Activated CD4-positive, alpha-beta T cell treated with anti-CD3 and anti-CD28 coated beads for 1 hour (primary cell): ENCODE measurements around the gene MINK1.

Experiments
- DNase-seq: peaks from one replicate; pipeline ENCODE4 v3.0.0-alpha.2; 2020

The MINK1 gene

DNA sequence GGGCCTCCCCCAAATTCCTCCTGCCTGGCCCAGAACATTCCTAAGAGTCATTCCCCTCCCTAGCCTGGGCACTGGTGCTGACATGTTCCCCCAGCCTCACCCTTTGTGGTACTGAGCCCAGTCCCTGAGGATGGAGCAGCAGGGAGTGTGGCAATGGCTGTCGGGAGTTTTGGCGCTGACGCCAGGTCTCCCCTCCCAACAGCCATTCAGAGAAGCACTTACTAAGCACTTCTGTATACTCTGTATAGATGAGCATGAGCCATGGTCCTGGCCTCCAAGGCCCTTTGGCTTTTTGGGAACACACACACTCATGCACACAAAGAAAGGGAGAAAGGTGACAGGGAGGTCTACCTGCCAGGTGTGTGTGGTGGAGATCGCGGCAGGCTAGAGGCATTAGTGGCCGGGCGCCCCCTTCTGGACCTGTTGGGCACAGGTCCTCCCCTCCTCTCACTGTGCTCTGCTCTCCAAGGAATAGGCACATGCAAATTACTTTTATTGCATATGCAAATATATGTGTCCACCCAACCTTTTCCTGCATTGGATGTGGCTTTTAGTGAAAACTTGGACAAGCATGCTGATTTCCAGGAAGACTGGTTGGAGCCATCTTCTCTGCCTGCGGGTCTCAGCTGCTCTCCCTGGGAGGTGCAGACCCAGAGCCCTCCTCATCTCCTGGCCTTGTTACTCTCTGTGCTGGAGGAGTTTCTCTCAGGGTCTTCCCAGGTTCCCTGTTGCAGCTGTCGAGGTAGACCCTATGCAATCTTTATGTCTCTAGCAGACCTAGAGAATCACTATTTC is 48.8 kb downstream of the MINK1 start:
- DNase-seq = peak; percentile 52

DNA sequence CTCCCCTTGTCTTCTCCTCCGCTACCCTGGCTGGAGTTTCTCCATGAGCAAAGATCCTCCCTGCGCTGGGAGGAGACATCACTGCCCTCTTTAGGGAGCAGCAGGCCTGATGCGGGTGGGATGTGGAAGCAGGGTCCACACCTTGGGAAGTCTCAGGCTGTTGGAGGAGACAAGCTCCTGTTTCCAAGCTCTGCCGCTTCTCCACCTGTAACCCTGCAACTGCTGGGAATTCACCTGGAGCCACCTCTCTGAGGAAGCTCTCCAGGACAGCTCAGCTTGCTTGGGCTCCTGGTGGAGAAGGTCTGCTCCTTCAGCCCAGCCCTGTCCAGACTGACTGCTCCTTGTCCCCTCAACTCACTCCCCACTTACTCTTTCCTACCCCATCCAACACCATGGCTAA is 51.3 kb downstream of the MINK1 start:
- DNase-seq = no peak

DNA sequence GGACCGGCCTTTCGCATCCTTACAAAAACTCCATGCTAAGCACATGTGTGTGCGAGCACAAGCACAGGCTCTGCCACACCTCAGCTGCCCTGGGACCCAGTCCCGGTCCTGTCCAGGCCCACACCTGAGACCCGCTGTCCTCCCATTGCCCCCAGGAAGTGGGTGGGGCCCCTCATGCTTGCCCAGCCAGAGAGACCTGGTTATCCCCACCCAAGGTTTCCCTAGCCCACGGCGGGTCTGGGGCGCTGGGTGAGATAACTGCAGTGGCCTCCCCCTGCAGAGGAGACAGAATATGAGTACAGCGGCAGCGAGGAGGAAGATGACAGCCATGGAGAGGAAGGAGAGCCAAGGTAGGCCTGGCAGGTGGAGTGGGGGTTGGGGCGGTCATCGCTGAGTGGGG is 53.7 kb downstream of the MINK1 start:
- DNase-seq = no peak

DNA sequence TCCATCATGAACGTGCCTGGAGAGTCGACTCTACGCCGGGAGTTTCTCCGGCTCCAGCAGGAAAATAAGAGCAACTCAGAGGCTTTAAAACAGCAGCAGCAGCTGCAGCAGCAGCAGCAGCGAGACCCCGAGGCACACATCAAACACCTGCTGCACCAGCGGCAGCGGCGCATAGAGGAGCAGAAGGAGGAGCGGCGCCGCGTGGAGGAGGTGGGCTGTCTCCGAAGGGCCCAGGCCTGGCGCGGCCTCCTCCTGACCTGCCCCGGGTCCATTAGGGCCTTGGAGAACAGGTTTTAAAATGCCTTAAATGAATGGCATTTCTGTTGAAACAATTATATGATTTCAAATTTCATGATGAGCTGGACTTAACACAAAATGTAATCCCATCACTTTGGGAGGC is 54.4 kb downstream of the MINK1 start:
- DNase-seq = no peak

DNA sequence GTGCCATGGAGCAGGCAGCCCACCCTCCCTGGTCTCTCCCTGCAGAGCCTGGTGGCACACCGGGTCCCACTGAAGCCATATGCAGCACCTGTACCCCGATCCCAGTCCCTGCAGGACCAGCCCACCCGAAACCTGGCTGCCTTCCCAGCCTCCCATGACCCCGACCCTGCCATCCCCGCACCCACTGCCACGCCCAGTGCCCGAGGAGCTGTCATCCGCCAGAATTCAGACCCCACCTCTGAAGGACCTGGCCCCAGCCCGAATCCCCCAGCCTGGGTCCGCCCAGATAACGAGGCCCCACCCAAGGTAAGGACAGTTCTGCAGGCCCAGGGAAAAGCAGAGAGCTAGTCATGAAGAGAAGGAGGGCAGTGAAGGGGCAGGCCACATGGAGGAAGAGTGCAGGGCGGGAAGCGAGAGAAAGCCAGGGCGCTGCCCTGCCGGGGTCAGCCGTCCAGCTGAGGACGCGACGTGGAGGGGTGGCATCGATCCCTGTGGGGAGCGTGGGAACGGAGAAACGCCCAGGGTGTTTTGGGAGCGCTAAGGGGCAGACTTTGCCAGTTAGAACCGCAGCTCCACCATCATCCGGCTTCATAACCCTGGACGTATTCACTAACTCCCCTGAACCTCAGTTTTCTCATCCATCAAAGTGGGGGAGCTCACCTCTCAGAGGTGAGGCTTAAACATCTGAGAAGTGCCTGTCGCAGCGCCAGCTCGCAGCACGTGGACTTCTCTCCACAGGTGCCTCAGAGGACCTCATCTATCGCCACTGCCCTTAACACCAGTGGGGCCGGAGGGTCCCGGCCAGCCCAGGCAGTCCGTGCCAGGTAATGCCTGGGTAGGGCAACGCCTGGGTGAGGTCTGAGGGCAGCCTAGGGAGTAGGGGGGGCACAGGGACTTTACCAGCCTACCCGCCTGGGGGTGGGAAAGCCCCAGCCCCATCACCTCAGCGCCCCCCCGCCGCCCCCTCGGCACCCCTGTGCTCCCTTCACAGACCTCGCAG is 58.6 kb downstream of the MINK1 start:
- DNase-seq = no peak

DNA sequence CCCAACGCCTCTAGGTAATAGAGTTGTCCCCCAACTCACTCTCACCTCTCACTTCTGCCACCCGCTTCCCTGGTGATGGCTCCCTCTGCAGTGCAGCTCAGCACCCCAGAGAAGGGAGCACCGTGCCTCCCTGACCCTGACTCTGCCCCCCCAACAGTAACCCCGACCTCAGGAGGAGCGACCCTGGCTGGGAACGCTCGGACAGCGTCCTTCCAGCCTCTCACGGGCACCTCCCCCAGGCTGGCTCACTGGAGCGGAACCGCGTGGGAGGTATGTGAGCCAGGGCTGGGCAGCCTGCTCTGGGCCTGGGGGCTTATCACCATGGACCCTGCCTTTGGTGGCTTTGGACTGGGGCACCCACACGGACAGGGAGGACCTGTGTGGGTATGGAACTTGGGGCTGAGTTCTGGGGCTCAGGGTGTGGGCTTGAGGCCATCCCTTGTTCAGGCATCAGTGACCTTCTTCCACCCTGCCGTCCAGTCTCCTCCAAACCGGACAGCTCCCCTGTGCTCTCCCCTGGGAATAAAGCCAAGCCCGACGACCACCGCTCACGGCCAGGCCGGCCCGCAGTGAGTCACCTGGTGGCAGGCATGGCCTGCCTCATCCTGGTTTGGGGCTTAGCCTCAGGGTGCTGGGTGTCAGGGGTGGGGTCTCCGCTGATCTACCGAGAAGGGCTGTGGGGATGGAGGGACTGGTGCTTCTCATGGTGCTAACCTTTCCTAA is 59.5 kb downstream of the MINK1 start:
- no peak for DNase-seq

DNA sequence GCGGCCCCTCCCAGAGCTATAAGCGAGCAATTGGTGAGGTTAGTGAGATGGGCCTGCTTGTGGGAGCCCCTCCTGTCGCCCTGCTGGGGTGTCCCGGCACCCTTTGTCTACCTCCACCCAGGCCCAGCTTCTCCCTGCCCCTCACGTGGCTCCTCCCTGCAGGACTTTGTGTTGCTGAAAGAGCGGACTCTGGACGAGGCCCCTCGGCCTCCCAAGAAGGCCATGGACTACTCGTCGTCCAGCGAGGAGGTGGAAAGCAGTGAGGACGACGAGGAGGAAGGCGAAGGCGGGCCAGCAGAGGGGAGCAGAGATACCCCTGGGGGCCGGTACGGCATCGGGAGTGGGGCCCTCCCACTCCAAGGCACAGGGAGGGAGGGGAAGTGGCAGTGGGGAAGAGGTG is 60.1 kb downstream of the MINK1 start:
- DNase-seq = no peak

DNA sequence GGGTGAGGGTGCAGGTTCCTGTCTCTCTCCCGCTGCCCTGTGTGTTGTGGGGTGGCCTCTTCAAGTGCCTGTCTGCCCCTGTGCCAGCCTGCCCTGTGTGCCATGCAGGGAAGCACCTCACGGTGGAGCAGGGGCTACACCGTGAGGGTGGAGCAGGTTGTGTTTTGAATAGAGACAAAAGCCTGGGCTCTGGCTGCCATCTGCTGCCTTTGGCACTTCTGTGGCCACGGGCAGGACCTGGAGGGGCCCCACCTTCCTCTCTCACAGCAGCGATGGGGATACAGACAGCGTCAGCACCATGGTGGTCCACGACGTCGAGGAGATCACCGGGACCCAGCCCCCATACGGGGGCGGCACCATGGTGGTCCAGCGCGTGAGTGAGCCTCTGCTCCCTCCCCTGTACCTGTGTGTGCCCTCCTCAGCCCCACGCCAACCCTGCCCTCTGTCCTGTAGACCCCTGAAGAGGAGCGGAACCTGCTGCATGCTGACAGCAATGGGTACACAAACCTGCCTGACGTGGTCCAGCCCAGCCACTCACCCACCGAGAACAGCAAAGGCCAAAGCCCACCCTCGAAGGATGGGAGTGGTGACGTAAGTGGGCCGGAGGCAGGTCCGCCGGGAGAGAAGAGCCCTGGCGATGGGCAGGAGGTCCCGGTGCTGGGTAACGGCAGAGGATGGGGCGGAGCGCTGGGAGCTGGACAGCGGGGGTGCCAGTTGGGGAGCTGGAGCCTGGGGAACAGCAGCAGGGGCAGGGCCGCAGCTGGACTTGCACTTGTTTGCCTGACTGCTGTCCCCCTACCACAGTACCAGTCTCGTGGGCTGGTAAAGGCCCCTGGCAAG is 60.8 kb downstream of the MINK1 start:
- no peak for DNase-seq

DNA sequence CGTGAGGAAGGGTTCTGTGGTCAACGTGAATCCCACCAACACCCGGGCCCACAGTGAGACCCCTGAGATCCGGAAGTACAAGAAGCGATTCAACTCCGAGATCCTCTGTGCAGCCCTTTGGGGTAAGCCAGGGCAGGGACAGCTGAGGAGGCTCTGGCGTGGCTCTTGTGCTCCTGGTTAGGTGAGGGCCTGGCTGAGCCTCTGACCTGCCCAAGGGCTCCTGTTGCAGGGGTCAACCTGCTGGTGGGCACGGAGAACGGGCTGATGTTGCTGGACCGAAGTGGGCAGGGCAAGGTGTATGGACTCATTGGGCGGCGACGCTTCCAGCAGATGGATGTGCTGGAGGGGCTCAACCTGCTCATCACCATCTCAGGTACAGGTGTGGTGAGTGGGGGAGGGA is 62.0 kb downstream of the MINK1 start:
- no peak for DNase-seq

DNA sequence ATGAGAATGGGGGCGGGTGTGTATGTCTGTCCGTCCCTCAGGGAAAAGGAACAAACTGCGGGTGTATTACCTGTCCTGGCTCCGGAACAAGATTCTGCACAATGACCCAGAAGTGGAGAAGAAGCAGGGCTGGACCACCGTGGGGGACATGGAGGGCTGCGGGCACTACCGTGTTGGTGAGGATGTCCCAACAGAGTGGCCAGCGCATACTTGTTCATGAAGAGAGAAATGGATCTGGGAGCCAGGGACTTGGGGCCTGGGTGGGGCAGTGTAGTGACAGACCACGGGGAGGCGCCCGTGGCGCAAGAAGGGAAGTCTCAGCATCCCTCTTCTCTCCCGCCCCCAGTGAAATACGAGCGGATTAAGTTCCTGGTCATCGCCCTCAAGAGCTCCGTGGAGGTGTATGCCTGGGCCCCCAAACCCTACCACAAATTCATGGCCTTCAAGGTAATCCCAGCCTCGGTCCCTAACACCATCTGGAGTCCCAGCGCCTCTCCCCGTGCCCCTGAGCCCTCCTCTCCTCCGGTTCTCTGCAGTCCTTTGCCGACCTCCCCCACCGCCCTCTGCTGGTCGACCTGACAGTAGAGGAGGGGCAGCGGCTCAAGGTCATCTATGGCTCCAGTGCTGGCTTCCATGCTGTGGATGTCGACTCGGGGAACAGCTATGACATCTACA is 62.7 kb downstream of the MINK1 start:
- DNase-seq = no peak

DNA sequence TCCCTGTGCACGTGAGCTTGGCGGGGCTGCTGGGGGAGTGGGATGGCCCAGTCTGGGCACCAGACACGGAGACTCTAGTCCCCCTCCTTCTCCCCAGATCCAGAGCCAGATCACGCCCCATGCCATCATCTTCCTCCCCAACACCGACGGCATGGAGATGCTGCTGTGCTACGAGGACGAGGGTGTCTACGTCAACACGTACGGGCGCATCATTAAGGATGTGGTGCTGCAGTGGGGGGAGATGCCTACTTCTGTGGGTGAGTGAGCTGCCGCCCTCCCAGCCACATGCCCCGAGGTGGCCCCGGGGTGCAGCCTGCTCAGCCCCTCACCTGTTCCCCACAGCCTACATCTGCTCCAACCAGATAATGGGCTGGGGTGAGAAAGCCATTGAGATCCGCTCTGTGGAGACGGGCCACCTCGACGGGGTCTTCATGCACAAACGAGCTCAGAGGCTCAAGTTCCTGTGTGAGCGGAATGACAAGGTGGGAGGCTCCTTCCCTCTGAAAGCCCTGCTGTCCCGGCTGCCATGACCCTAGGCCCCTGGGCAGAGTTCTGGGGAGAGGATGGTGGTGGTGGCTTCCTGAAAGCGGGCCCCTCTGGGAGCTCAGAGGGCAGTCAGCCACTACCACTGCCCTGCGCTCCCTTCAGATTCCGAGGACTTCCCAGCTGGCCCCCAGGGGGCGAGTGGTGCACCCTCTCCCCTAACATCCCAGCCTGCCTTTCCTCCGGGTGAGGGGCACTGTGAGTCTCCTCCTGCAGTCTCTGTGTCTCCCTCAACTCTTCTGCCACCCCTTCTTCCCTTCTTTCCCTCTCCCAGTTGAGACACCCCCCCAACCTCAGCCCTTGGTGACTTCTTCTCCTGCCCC is 63.4 kb downstream of the MINK1 start:
- DNase-seq = no peak

DNA sequence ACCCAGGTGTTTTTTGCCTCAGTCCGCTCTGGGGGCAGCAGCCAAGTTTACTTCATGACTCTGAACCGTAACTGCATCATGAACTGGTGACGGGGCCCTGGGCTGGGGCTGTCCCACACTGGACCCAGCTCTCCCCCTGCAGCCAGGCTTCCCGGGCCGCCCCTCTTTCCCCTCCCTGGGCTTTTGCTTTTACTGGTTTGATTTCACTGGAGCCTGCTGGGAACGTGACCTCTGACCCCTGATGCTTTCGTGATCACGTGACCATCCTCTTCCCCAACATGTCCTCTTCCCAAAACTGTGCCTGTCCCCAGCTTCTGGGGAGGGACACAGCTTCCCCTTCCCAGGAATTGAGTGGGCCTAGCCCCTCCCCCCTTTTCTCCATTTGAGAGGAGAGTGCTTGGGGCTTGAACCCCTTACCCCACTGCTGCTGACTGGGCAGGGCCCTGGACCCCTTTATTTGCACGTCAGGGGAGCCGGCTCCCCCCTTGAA is 64.1 kb downstream of the MINK1 start:
- DNase-seq = no peak

DNA sequence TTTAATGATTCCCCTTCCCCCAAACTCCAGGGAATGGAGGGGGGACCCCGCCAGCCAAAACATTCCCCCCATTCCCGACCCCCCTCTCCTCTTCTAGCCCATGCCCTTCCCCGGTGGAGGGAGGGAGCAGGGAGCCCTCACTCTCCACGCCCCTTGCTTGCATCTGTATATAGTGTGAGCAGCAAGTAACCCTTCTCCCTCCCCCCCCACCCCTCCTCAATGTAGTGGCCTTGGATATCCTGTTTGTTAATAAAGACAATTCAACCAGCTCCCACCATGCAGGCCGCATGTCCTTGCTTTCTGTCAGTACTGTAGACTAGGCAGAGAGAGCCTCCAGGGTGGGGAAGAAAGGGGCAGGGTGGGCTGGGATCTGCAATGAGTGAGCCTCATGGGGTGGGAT is 64.6 kb downstream of the MINK1 start:
- DNase-seq = no peak

DNA sequence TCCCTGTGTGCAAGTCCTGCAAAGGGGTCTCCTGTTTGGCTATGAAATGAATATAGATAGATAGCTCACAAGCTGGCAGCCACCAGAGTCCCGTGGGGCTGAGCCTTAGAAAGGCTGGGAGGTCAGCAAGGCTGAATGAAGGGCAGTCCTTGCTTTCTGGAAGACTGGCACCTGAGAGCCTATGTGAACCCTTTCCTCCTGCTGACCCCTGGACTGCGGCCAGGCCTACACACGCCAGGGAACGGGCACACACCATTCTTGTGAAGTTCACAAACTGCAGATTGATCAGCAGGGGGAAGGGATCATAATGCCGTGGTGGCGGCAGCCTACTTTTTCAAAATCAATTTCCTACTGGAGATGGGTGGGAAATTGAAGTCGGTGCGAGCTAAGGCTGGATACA is 65.2 kb downstream of the MINK1 start:
- no peak for DNase-seq

DNA sequence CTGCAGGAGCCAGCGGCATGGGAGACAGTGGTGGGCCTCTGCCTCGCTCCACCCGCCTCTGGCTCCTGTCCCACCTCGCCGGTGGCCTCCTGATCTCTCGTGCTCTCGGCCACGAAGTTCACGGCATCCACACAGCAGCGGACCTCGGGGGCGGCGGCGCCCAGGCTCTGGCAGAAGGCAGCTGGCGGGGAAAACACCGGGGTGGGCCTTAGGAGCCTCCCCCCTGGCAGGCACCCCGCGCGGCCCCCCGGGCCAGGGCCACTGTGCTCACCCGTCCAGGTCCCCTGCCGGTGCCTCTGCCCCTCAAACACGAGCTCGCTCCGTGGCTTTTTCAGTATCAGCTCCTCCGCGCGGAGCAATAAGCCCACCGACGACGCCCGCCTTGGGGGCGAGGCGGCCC is 65.8 kb downstream of the MINK1 start:
- DNase-seq = no peak

DNA sequence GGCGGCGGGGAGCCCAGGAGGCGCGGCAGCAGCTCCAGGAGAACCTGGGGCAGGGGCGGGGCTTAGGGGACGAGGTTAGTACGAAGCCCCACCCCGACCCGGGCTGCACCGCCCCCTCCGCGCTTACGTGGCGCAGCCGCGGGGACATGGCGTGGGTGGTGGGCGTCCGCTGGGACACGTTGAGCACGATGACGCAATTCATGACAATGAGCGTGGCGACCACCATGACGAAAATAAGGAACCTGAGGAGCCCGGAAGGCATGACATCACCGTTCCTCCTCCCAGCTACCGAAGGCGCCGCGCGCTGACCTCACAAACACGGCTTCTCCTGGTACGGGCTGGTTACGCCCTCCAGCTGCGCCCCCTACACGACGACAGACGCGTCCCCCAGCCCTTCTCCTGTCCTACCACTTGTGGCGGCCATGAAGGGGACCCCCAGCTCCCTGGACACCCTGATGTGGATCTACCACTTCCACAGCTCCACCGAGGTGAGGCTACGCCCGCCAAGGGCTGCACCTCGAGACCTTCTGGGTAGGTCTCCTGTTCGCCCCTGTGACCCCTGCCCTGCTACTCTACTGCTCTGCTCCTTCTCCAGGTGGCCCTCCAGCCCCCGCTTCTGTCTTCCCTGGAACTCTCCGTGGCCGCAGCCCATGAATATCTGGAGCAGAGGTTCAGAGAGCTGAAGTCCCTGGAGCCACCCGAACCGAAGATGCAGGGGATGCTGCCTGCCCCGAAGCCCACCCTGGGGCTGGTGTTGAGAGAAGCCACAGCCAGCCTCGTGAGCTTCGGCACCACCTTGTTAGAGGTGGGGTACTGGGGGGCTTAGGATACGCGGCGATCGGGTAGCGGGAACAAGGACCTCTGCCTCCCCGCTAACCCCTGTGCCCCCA is 66.4 kb downstream of the MINK1 start, which contains the start of gene C17orf107:
TSS of gene C17orf107 (plus strand) at position 196 of the 890 bp plus-strand sequence. CDS start at position 423, 227 bp downstream.
- peak; percentile 91 for DNase-seq

DNA sequence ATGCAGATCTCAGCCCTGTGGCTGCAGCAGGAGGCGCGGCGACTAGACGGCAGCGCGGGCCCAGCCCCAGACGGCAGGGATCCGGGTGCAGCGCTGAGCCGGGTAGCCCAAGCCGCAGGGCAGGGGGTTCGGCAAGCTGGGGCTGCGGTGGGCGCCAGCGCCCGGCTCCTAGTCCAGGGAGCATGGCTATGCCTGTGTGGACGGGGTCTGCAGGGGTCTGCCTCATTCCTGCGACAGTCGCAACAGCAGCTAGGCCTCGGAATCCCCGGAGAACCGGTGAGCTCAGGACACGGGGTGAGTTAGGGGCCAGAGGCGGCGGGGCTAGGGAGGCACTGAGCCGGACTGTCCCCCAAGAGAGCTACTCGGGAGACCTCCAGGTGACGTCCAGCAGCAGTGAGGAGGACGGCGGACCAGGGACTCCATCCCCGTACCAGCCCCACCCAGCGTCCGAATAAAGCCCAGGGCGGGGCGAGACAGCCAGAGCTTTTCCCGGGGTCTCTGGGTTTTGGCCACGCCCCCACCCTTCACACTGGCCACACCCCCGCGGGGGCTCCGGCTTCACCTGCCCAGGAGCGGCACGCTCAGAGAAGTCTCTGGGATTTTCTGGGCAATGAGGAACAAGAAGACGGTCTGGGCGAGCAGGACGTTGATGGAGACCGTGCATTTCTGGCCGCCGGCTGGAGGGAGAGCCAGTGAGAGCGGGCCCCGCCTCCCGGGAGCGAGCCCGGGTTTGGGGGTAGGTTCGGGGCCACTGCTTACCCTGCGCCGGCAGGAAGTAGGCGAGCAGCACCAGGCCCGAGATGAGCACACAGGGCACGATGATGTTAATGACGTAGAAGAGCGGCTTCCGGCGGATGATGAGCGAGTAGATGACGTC is 67.3 kb downstream of the MINK1 start:
- peak; percentile 46 for DNase-seq

DNA sequence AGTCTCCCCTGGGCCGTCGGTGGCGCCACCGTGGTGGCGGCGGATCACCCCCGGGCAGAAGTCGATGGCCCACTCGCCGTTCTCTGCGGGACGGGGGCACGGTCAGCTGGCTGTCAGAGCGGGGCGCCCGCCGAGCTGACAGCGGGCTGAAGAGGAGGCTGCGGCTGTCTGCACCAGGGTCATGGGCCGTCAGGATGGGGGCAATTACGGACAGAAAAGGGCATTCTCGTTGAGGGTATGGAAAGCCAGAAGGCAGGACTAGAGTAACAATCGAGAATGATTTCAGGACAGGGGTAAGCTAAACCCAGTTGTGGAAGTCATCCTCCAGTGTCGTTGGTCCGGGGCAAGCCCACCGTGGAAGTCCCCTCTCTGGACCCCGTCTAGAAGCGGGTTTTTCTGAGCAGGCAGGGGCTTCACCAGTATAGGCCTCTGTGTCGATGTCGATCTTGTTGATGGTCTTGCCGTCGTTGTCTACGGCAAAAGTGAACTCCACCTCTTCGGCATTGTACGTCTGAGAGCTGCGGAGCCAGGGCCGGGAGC is 68.0 kb downstream of the MINK1 start:
- no peak for DNase-seq
